Ishikawa (cell line): ENCODE measurements around the gene LGR4.

ENCODE experiments used
- CREB1 ChIP-seq: IDR thresholded peaks from 2 replicates; pipeline ENCODE4 v1.6.1; 2012; ENCODE audit warnings: low read depth
- EGR1 ChIP-seq: IDR thresholded peaks from 2 replicates; pipeline ENCODE4 v1.6.1; 2012
- TEAD4 ChIP-seq: IDR thresholded peaks from 2 replicates; pipeline ENCODE4 v1.6.1; 2012

GRCh38 chr11:27350511-27350910 lies 122.1 kb downstream of the LGR4 start:
- TF ChIP-seq CREB1 = no peak
- TF ChIP-seq TEAD4 = no peak
- TF ChIP-seq EGR1 = no peak
